Right lung (tissue), 5 donors: Measurements from ENCODE around the gene COL8A2. TPM values are rescaled to one million over a fixed set of nuclear protein-coding genes. Genes with fewer than 3 reads are reported as not detected.
A peak's percentile ranks its signal among the peaks of the same experiment; 100 is the strongest.

Source experiments
- DNase-seq, 2 donors: peaks; one replicate each; pipeline ENCODE4 v3.0.0-alpha.2; 2013
- polyA plus RNA-seq, 5 donors: library from polyadenylated mRNA; unstranded; fragments of 120-200 nt; gene quantifications; one replicate each; pipeline versions ENCODE4 v1.2.1 to v1.2.3, GENCODE V29; 2013; ENCODE audit warnings: inconsistent platforms in 1 of 5, low replicate concordance in 1 of 5; ENCODE audit not compliant: insufficient read length in 5 of 5, insufficient read depth in 1 of 5

The COL8A2 gene
- polyA plus RNA-seq, 5 donors: 0.58 to 1.2 (median 1.1) TPM

GRCh38 chr1:36115200-36115669 lies 9.8 kb downstream of the COL8A2 start:
- DNase-seq: no peak

- DNase-seq: no peak
Observed at GRCh38 chr1:36114371-36114770, 10.7 kb downstream of the COL8A2 start.

- no peak for DNase-seq
Observed at GRCh38 chr1:36112823-36113222, 12.2 kb downstream of the COL8A2 start.

GRCh38 chr1:36111151-36111550 lies 13.9 kb downstream of the COL8A2 start:
- DNase-seq: no peak

- no peak for DNase-seq
Observed at GRCh38 chr1:36109041-36109679, 15.9 kb downstream of the COL8A2 start.

- DNase-seq: no peak
Observed at GRCh38 chr1:36108314-36108713, 16.7 kb downstream of the COL8A2 start.

GRCh38 chr1:36107394-36107793 lies 17.6 kb downstream of the COL8A2 start:
- no peak for DNase-seq

- DNase-seq: no peak
Observed at GRCh38 chr1:36106269-36106668, 18.8 kb downstream of the COL8A2 start.

GRCh38 chr1:36101546-36101945 lies 23.5 kb downstream of the COL8A2 start:
- no peak for DNase-seq

- DNase-seq: no peak
Observed at GRCh38 chr1:36100376-36100775, 24.6 kb downstream of the COL8A2 start.

GRCh38 chr1:36099681-36100341 lies 25.2 kb downstream of the COL8A2 start:
- DNase-seq: peak in 1 of 2 donors; percentile 52

- no peak for DNase-seq
Observed at GRCh38 chr1:36098650-36099365, 26.2 kb downstream of the COL8A2 start.

- DNase-seq: no peak
Observed at GRCh38 chr1:36097693-36098585, 27.1 kb downstream of the COL8A2 start.

- DNase-seq: no peak
Observed at GRCh38 chr1:36096500-36097432, 28.3 kb downstream of the COL8A2 start.

GRCh38 chr1:36095760-36096405 lies 29.1 kb downstream of the COL8A2 start:
- DNase-seq: no peak

- no peak for DNase-seq
Observed at GRCh38 chr1:36094621-36095061, 30.4 kb downstream of the COL8A2 start.

GRCh38 chr1:36093929-36094328 lies 31.1 kb downstream of the COL8A2 start:
- DNase-seq: no peak

GRCh38 chr1:36093226-36093625 lies 31.8 kb downstream of the COL8A2 start:
- DNase-seq: no peak

- no peak for DNase-seq
Observed at GRCh38 chr1:36092798-36093185, 32.2 kb downstream of the COL8A2 start.

- DNase-seq: no peak
Observed at GRCh38 chr1:36092166-36092797, 32.7 kb downstream of the COL8A2 start.
